Activated B cell treated with CpG ODN at 0.5 μM for 24 hours (primary cell): ENCODE measurements around the gene AP3B2. TPM values are rescaled to one million over a fixed set of nuclear protein-coding genes. Genes with fewer than 3 reads are reported as not detected.

Experiments
- ATAC-seq: fragments of 200-7000 bp; cut with Tn5 transposase; one replicate; pipeline ENCODE4 v1.10.0; 2021; ENCODE audit warnings: low read depth, mild to moderate bottlenecking, moderate library complexity
- CTCF ChIA-PET: fragments of 350-600 bp; sonication (Branson Sonifier 250); formaldehyde crosslinking; loops from one replicate; lab custom pipeline; 2021; ENCODE audit warnings: antibody characterized with exemption; lab: Charles Lee
- POLR2A ChIA-PET: fragments of 350-600 bp; sonication (Branson Sonifier 250); formaldehyde crosslinking; loops from one replicate; lab custom pipeline; 2021; ENCODE audit warnings: antibody characterized with exemption; lab: Charles Lee
- DNase-seq: peaks from one replicate; pipeline ENCODE4 v3.0.0; 2022
- H3K27ac Mint-ChIP-seq: one replicate; pipeline ENCODE4 v1.8.0; 2020; ENCODE audit warnings: mixed read lengths
- H3K27me3 Mint-ChIP-seq: one replicate; pipeline ENCODE4 v1.8.0; 2021; ENCODE audit warnings: mixed read lengths
- H3K36me3 Mint-ChIP-seq: one replicate; pipeline ENCODE4 v1.8.0; 2021; ENCODE audit warnings: low read depth, mixed read lengths
- H3K4me1 Mint-ChIP-seq: one replicate; pipeline ENCODE4 v1.8.0; 2021; ENCODE audit warnings: mixed read lengths
- H3K4me3 Mint-ChIP-seq: one replicate; pipeline ENCODE4 v1.8.0; 2020; ENCODE audit warnings: mild to moderate bottlenecking, mixed read lengths
- H3K9me3 Mint-ChIP-seq: one replicate; pipeline ENCODE4 v1.8.0; 2020; ENCODE audit warnings: mixed read lengths
- intact Hi-C: fragments of 100-400 bp; cut with micrococcal nuclease; formaldehyde crosslinking; loops from one replicate; pipeline ENCODE4 v1.15.1; 2024
- total RNA-seq: library from RNA; stranded (reverse); gene quantifications from 2 replicates; pipeline ENCODE4 v1.2.3, GENCODE V29; 2022
- TF ChIP-seq, protein P1 (sequence below): fragments of 200-600 bp; IDR thresholded peaks from one replicate; pipeline ENCODE4 v1.8.0; 2022; ENCODE audit warnings: antibody characterized with exemption, mild to moderate bottlenecking

The AP3B2 gene
- total RNA-seq, 1 donor from 2014 or later, result 0.22 TPM

DNA sequence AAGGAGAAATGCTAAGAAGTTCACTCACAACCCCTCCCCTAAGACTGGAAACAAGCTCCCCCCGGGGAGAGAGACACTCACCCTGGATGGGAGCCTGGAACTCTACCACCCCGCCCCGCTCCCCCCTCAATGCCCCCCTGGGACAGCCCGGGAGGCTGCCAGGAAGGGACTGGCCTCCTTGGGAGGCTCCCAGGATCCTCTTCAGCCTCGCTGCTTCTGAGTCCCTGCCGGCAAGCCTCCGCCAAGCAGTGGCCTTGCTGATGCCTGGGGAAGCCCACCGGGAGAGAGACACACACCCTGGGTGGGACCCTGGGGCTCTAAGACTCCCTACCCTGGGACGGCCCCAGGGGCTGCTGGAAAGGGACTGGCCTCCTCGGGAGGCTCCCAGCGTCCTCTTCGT, 95.9 kb downstream of the AP3B2 start:
- H3K4me3 Mint-ChIP-seq, result no peak overlapping the region
- peaks cover 18% of the 10 kb centered on the region for H3K27me3 Mint-ChIP-seq
- H3K9me3 Mint-ChIP-seq, result no peaks in the 10 kb centered on the region
- H3K27ac Mint-ChIP-seq, result no peak overlapping the region
- ChIA-PET CTCF (no interaction called here), POLR2A (no interaction called here)
- intact Hi-C loops, result no loop called here
- H3K36me3 Mint-ChIP-seq, result no peaks in the 10 kb centered on the region
- TF ChIP-seq, protein P1, sequence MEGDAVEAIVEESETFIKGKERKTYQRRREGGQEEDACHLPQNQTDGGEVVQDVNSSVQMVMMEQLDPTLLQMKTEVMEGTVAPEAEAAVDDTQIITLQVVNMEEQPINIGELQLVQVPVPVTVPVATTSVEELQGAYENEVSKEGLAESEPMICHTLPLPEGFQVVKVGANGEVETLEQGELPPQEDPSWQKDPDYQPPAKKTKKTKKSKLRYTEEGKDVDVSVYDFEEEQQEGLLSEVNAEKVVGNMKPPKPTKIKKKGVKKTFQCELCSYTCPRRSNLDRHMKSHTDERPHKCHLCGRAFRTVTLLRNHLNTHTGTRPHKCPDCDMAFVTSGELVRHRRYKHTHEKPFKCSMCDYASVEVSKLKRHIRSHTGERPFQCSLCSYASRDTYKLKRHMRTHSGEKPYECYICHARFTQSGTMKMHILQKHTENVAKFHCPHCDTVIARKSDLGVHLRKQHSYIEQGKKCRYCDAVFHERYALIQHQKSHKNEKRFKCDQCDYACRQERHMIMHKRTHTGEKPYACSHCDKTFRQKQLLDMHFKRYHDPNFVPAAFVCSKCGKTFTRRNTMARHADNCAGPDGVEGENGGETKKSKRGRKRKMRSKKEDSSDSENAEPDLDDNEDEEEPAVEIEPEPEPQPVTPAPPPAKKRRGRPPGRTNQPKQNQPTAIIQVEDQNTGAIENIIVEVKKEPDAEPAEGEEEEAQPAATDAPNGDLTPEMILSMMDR, result no peak
- ATAC-seq (no peak), DNase-seq (no peak)
- no peaks in the 10 kb centered on the region for H3K4me1 Mint-ChIP-seq

DNA sequence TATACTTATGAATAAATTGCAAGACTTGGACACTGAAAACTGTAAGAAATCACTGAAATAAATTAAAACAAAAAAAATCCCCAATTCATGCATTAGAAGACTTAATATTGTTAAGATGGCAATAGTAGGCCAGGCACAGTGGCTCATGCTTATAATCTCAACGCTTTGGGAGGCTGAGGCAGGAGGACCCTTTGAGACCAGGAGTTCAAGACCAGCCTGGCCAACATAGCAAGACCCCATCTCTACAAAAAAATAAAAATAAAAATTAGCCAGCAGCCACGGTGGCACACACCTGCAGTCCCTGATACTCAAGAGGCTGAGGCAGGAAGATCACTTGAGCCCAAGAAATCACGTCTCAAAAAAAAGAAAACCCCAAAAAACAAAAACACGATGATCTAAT, 98.3 kb downstream of the AP3B2 start:
- ATAC-seq (no peak), DNase-seq (no peak)
- Mint-ChIP-seq H3K9me3 (no peaks in the 10 kb centered on the region), H3K36me3 (no peaks in the 10 kb centered on the region), H3K4me3 (no peak overlapping the region), H3K4me1 (no peaks in the 10 kb centered on the region), H3K27ac (no peak overlapping the region), H3K27me3 (peaks cover 10% of the 10 kb centered on the region)
- CTCF ChIA-PET, result no interaction called here
- TF ChIP-seq, protein P1, result no peak
- intact Hi-C loops, result no loop called here
- POLR2A ChIA-PET, result interaction anchor here (0.6 kb wide), 1 partner anchor 472 kb away, joined by 8 read pairs; no protein-coding TSS in a partner anchor

Other genes starting within 250 kb of the AP3B2 start
- gene RPS17, start 169.4 kb downstream of the AP3B2 start, total RNA-seq, result 3,227 and 3,822 TPM in 2 replicates
- not detected in 2 replicates for gene CPEB1, start 62.5 kb downstream of the AP3B2 start, total RNA-seq
- not detected in 2 replicates for gene FSD2, start 96.2 kb upstream of the AP3B2 start, total RNA-seq
- gene WHAMM, start 99.8 kb upstream of the AP3B2 start, total RNA-seq, result 17.7 and 18.7 TPM in 2 replicates
- 9.2 and 9.4 TPM in 2 replicates for gene HOMER2, start 242.8 kb upstream of the AP3B2 start, total RNA-seq